ENCODE measurements around the gene NHS.

- TF ChIP-seq, protein P1, sequence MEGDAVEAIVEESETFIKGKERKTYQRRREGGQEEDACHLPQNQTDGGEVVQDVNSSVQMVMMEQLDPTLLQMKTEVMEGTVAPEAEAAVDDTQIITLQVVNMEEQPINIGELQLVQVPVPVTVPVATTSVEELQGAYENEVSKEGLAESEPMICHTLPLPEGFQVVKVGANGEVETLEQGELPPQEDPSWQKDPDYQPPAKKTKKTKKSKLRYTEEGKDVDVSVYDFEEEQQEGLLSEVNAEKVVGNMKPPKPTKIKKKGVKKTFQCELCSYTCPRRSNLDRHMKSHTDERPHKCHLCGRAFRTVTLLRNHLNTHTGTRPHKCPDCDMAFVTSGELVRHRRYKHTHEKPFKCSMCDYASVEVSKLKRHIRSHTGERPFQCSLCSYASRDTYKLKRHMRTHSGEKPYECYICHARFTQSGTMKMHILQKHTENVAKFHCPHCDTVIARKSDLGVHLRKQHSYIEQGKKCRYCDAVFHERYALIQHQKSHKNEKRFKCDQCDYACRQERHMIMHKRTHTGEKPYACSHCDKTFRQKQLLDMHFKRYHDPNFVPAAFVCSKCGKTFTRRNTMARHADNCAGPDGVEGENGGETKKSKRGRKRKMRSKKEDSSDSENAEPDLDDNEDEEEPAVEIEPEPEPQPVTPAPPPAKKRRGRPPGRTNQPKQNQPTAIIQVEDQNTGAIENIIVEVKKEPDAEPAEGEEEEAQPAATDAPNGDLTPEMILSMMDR (conservative IDR thresholded peaks at IDR 0.05; ENCODE audit: low read depth, low read length), result no peak
- TF ChIP-seq RFX5 (IDR thresholded peaks at IDR 0.05; ENCODE audit: low read depth, low read length), result no peak
- no peak for TF ChIP-seq POLR2A (IDR thresholded peaks at IDR 0.05; ENCODE audit: low read depth, low read length)
- TF ChIP-seq RAD21 (IDR thresholded peaks at IDR 0.05; ENCODE audit: low read length), result no peak
Observed at GRCh38 chrX:17553961-17554482, 179.0 kb downstream of the NHS start.
